ENCODE measurements around the gene RPN2.

DNA sequence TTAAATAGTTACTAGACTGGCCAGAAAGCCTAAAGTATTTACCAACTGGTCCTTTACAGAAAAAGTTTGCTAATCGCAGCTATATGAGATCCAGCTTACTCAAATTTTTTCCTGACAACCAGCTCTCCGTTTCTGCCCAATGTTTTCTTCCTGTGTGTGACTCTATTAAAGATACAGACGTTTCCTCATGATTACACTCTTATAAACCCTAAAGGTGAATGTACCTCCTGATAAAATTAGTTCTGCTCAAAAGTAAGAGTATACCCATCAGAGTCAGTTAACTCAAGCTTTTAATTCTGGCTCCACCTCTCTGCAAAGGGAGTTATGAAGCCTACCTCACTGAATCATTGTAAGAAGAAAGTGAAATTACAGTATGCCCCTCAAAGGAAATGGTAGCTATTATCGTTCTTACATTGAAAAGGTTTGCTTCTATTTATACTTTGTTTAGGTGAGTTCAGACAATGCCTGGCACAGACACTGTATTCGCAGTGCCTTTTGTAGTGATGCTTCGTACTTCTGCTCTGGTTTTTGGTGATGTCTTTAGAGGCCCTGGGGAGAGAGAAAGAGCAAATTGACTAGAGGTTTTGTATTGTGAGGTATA is 10.4 kb downstream of the RPN2 start:
- TF ChIP-seq, protein P1, sequence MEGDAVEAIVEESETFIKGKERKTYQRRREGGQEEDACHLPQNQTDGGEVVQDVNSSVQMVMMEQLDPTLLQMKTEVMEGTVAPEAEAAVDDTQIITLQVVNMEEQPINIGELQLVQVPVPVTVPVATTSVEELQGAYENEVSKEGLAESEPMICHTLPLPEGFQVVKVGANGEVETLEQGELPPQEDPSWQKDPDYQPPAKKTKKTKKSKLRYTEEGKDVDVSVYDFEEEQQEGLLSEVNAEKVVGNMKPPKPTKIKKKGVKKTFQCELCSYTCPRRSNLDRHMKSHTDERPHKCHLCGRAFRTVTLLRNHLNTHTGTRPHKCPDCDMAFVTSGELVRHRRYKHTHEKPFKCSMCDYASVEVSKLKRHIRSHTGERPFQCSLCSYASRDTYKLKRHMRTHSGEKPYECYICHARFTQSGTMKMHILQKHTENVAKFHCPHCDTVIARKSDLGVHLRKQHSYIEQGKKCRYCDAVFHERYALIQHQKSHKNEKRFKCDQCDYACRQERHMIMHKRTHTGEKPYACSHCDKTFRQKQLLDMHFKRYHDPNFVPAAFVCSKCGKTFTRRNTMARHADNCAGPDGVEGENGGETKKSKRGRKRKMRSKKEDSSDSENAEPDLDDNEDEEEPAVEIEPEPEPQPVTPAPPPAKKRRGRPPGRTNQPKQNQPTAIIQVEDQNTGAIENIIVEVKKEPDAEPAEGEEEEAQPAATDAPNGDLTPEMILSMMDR (IDR thresholded peaks at IDR 0.05): no peak
- TF ChIP-seq POLR2AphosphoS5 (IDR thresholded peaks at IDR 0.05) (no peak), POLR2A (IDR thresholded peaks at IDR 0.05) (no peak)

All from upper lobe of left lung (tissue), 4 donors.